ENCODE measurements around the gene AK9.

Gene AK9

DNA sequence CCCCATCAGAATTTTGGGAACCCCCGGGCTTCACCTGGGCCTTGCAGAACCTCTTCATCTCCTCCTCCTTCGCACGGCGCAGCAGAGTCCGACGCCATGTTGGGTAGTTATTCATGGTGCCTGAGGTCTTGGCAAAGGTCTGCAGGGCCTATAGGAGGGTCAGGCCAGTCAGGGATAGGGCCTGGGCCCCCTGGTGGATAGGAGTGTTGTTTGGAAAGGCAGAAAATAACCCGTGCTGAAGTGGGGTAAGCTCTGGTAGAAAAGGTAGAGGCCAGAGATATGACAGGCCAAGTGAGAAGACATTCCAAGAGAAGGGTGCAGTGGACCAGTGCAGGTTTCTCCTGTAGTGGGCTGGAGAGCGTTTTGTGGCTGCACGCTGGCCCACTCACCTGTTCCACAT lies 245.6 kb downstream of the AK9 start:
- DNase-seq (ENCODE audit: low read depth, low spot score) = no peak

DNA sequence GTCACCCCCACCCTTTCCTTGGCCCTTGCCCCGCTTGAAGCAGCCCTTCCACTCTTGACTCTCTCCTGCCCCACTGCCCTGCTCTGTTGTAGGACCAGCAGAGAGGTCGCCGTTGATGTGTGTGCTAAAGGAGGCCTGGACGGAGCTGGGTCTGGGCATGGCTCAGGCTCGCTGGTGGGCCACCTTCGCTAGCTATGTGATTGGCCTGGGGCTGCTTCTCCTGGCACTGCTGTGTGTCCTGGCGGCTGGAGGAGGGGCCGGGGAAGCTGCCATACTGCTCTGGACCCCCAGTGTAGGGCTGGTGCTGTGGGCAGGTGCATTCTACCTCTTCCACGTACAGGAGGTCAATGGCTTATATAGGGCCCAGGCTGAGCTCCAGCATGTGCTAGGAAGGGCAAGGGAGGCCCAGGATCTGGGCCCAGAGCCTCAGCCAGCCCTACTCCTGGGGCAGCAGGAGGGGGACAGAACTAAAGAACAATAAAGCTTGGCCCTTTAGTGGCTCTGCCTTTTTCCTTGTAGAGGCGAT lies 247.5 kb downstream of the AK9 start:
- no peak for DNase-seq (ENCODE audit: low read depth, low spot score)
